Panc1 (cell line): Measurements from ENCODE around the gene KIF17. TPM values are rescaled to one million over a fixed set of nuclear protein-coding genes. Genes with fewer than 3 reads are reported as not detected.

Experiments
- ATAC-seq: fragments of 200-7000 bp; cut with Tn5 transposase; 2 replicates; pipeline ENCODE4 v1.9.1; 2020; ENCODE audit warnings: mild to moderate bottlenecking, moderate library complexity
- BruUV-seq: library from RNA; stranded (reverse); fragments of 400-500 nt; replicated peaks from 2 replicates; lab custom pipeline; 2021; lab: Mats Ljungman, UMichigan
- CTCF ChIA-PET: fragments of 300-600 bp; sonication (Branson Sonifier 250); formaldehyde crosslinking; loops from one replicate; lab custom pipeline; 2022; ENCODE audit warnings: antibody characterized with exemption; lab: Charles Lee
- POLR2A ChIA-PET: fragments of 300-600 bp; sonication (Branson Sonifier 250); formaldehyde crosslinking; loops from one replicate; lab custom pipeline; 2022; ENCODE audit warnings: antibody characterized with exemption; lab: Charles Lee
- DNase-seq: peaks from one replicate; pipeline ENCODE4 v3.0.0-alpha.2; 2010; ENCODE audit warnings: low read depth, low spot score
- H3K27ac ChIP-seq: 2 replicates; pipeline ENCODE4 v1.5.1; 2011; ENCODE audit warnings: mild to moderate bottlenecking, low read length, inconsistent platforms
- H3K27me3 ChIP-seq: fragments of 200-500 bp; sonication (Bioruptor generic); 2 replicates; pipeline ENCODE4 v1.6.0; 2014; ENCODE audit warnings: low read length, inconsistent platforms; ENCODE audit not compliant: control insufficient read depth, insufficient read depth
- H3K36me3 ChIP-seq: fragments of 200-500 bp; sonication (Bioruptor generic); 2 replicates; pipeline ENCODE4 v1.5.1; 2014; ENCODE audit warnings: inconsistent platforms, mild to moderate bottlenecking, low read length, moderate library complexity; ENCODE audit not compliant: control insufficient read depth, insufficient read depth
- H3K4me1 ChIP-seq: 2 replicates; pipeline ENCODE4 v1.5.1; 2011; ENCODE audit warnings: inconsistent platforms, mild to moderate bottlenecking, low read length, moderate library complexity; ENCODE audit not compliant: control insufficient read depth, insufficient read depth
- H3K4me3 ChIP-seq, 2 experiments: 2 replicates each; pipeline ENCODE4 v1.5.1; 2011 to 2012; ENCODE audit warnings: low read depth in 2 of 2, low read length in 2 of 2, mild to moderate bottlenecking in 2 of 2, inconsistent platforms in 1 of 2, moderate library complexity in 1 of 2
- H3K9me3 ChIP-seq: fragments of 200-500 bp; sonication (Bioruptor generic); 2 replicates; pipeline ENCODE4 v1.5.1; 2014; ENCODE audit warnings: low read depth, mild to moderate bottlenecking, inconsistent platforms, low read length, moderate library complexity; ENCODE audit not compliant: control insufficient read depth, insufficient read depth
- CTCF ChIP-seq: fragments of 450-650 bp; IDR thresholded peaks from 2 replicates; pipeline ENCODE4 v1.5.1; 2017; ENCODE audit warnings: mild to moderate bottlenecking
- POLR2AphosphoS5 ChIP-seq: IDR thresholded peaks from 2 replicates; pipeline ENCODE4 v1.6.1; 2012; ENCODE audit warnings: mild to moderate bottlenecking, low read depth, low read length, moderate library complexity
- REST ChIP-seq, 2 experiments: IDR thresholded peaks; 2 replicates each; pipeline ENCODE4 v1.6.1; 2011 to 2012; ENCODE audit warnings: low read depth in 2 of 2, control low read depth in 1 of 2, low read length in 1 of 2, mild to moderate bottlenecking in 1 of 2, moderate library complexity in 1 of 2; ENCODE audit not compliant: insufficient read depth in 1 of 2
- SIN3A ChIP-seq: IDR thresholded peaks from 2 replicates; pipeline ENCODE4 v1.6.1; 2012; ENCODE audit warnings: low read depth, mild to moderate bottlenecking, low read length, moderate library complexity, borderline replicate concordance; ENCODE audit not compliant: insufficient read depth
- TCF7L2 ChIP-seq: IDR thresholded peaks from 2 replicates; pipeline ENCODE4 v1.6.1; 2011; ENCODE audit warnings: mild to moderate bottlenecking, low read depth, low read length, inconsistent platforms
- in situ Hi-C: cut with HindIII; loops from 2 replicates; pipeline ENCODE4 v1.10.0; 2016; ENCODE audit warnings: low sequenced_read_pairs, low pct_unique_long_range_greater_than_20kb
- intact Hi-C: fragments of 100-400 bp; cut with micrococcal nuclease; formaldehyde crosslinking; loops from one replicate; pipeline ENCODE4 v1.10.0; 2022; ENCODE audit not compliant: unreplicated experiment
- total RNA-seq: library from RNA; stranded (reverse); gene quantifications from one replicate; pipeline ENCODE4 v1.2.1, GENCODE V29; 2021; ENCODE audit not compliant: unreplicated experiment

KIF17 gene
- total RNA-seq, 1 experiment from 2014 or later: 3.9 TPM

- CTCF ChIA-PET: interaction anchor here (0.5 kb wide), 1 partner anchor 19 kb away, joined by 6 read pairs; no protein-coding TSS in a partner anchor
- H3K27ac ChIP-seq: no peak overlapping the region
- no peaks in the 10 kb centered on the region for H3K27me3 ChIP-seq
- TF ChIP-seq REST (IDR thresholded peaks at IDR 0.05; ENCODE audit: insufficient read depth in 1 of 2, low read depth in 2 of 2, low read length in 1 of 2) (no peak), SIN3A (no peak), CTCF (no peak), POLR2AphosphoS5 (no peak), TCF7L2 (no peak)
- no peak for ATAC-seq
- no peak overlapping the region for H3K4me3 ChIP-seq
- in situ Hi-C loops (no loop called here), intact Hi-C loops (no loop called here)
- H3K4me1 ChIP-seq: peaks cover 10% of the 10 kb centered on the region; the same call in 1 of the 2 replicates
- no TSS peak for BruUV-seq
- no peaks in the 10 kb centered on the region for H3K9me3 ChIP-seq
- DNase-seq: no peak
- POLR2A ChIA-PET: no interaction called here
- H3K36me3 ChIP-seq: no peaks in the 10 kb centered on the region
Observed at GRCh38 chr1:20726118-20726911, 8.5 kb upstream of the KIF17 start.

GRCh38 chr1:20725189-20726117 is 7.6 kb upstream of the KIF17 start:
- intact Hi-C loops: no loop called here
- Histone ChIP-seq H3K4me1 (peaks cover 2% of the 10 kb centered on the region; the same call in 1 of the 2 replicates), H3K36me3 (no peaks in the 10 kb centered on the region), H3K9me3 (no peaks in the 10 kb centered on the region), H3K27ac (no peak overlapping the region), H3K27me3 (no peaks in the 10 kb centered on the region), H3K4me3 (no peak overlapping the region)
- peak; percentile 37 for ATAC-seq
- BruUV-seq: no TSS peak
- ChIA-PET CTCF (interaction anchor here (0.5 to 1.6 kb wide), 2 partner anchors 18 to 29 kb away, joined by 5 to 6 read pairs; no protein-coding TSS in a partner anchor), POLR2A (no interaction called here)
- TF ChIP-seq SIN3A: no peak
- in situ Hi-C loops: no loop called here
- DNase-seq: no peak
